Glutamatergic neuron (in vitro differentiated cells): ENCODE data around the gene ZNF724. TPM values are rescaled to one million over a fixed set of nuclear protein-coding genes. Genes with fewer than 3 reads are reported as not detected.

Source experiments
- DNase-seq: peaks from one replicate; pipeline ENCODE4 v3.0.0; 2022
- H3K27ac Mint-ChIP-seq: one replicate; pipeline ENCODE4 v1.8.0; 2020; ENCODE audit warnings: mild to moderate bottlenecking, mixed read lengths, inconsistent platforms; ENCODE audit not compliant: unreplicated experiment
- H3K27me3 Mint-ChIP-seq: one replicate; pipeline ENCODE4 v1.8.0; 2020; ENCODE audit warnings: mild to moderate bottlenecking, moderate library complexity, mixed read lengths, inconsistent platforms; ENCODE audit not compliant: unreplicated experiment
- H3K36me3 Mint-ChIP-seq: one replicate; pipeline ENCODE4 v1.8.0; 2020; ENCODE audit warnings: mild to moderate bottlenecking, mixed read lengths, inconsistent platforms; ENCODE audit not compliant: unreplicated experiment
- H3K4me1 Mint-ChIP-seq: one replicate; pipeline ENCODE4 v1.8.0; 2020; ENCODE audit warnings: mild to moderate bottlenecking, low read depth, mixed read lengths, inconsistent platforms; ENCODE audit not compliant: unreplicated experiment
- H3K4me3 Mint-ChIP-seq: one replicate; pipeline ENCODE4 v1.8.0; 2020; ENCODE audit warnings: mild to moderate bottlenecking, mixed read lengths, inconsistent platforms; ENCODE audit not compliant: unreplicated experiment
- H3K9me3 Mint-ChIP-seq: one replicate; pipeline ENCODE4 v1.8.0; 2020; ENCODE audit warnings: mild to moderate bottlenecking, moderate library complexity, mixed read lengths, inconsistent platforms; ENCODE audit not compliant: unreplicated experiment
- total RNA-seq: library from RNA; stranded (reverse); fragmentation: NEBNext Ultra II Directional; extraction: Animal tissue kit (Norgen Biotek cat#: 25700); gene quantifications from one replicate; pipeline ENCODE4 v1.2.1, GENCODE V29; 2021; ENCODE audit not compliant: unreplicated experiment
- TF ChIP-seq, protein P1 (sequence below): fragments of 200-600 bp; sonication (generic); IDR thresholded peaks from one replicate; pipeline ENCODE4 v1.5.0; 2021; ENCODE audit not compliant: partially characterized antibody, unreplicated experiment

Gene ZNF724
- total RNA-seq, 1 donor from 2014 or later, result 14.6 TPM

DNA sequence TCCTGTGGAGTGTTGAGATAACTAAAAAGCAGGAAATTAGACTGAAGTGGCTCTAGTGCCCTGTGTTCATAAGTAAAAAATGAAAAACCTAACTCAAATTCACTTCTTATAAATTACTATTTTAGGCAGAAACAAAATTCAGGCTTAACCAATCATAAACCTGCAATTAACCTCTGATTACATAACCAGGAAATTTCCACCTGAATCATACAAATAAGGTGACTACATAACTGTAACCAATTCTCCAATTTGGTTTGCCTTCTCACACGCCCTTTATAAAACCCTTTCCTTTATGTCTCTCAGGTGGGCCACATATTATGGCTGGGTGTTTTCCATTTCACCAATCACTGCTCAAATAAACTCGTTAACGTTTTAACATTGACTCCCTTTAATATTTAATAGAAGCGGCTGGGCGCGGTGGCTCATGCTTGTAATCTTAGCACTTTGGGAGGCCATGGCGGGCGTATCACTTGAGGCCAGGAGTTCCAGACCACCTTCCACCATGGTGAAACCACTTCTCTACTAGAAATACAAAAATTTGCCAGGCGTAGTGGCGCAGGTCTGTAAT is 22.9 kb upstream of the ZNF724 start:
- H3K9me3 Mint-ChIP-seq, result peaks cover 14% of the 10 kb centered on the region
- peaks cover 24% of the 10 kb centered on the region for H3K4me1 Mint-ChIP-seq
- TF ChIP-seq, protein P1, sequence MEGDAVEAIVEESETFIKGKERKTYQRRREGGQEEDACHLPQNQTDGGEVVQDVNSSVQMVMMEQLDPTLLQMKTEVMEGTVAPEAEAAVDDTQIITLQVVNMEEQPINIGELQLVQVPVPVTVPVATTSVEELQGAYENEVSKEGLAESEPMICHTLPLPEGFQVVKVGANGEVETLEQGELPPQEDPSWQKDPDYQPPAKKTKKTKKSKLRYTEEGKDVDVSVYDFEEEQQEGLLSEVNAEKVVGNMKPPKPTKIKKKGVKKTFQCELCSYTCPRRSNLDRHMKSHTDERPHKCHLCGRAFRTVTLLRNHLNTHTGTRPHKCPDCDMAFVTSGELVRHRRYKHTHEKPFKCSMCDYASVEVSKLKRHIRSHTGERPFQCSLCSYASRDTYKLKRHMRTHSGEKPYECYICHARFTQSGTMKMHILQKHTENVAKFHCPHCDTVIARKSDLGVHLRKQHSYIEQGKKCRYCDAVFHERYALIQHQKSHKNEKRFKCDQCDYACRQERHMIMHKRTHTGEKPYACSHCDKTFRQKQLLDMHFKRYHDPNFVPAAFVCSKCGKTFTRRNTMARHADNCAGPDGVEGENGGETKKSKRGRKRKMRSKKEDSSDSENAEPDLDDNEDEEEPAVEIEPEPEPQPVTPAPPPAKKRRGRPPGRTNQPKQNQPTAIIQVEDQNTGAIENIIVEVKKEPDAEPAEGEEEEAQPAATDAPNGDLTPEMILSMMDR, result no peak
- DNase-seq, result no peak
- peaks cover 13% of the 10 kb centered on the region for H3K36me3 Mint-ChIP-seq
- peak overlapping the region; percentile 98 for H3K4me3 Mint-ChIP-seq
- peak overlapping the region; percentile 95 for H3K27ac Mint-ChIP-seq
- peaks cover 5% of the 10 kb centered on the region for H3K27me3 Mint-ChIP-seq

DNA sequence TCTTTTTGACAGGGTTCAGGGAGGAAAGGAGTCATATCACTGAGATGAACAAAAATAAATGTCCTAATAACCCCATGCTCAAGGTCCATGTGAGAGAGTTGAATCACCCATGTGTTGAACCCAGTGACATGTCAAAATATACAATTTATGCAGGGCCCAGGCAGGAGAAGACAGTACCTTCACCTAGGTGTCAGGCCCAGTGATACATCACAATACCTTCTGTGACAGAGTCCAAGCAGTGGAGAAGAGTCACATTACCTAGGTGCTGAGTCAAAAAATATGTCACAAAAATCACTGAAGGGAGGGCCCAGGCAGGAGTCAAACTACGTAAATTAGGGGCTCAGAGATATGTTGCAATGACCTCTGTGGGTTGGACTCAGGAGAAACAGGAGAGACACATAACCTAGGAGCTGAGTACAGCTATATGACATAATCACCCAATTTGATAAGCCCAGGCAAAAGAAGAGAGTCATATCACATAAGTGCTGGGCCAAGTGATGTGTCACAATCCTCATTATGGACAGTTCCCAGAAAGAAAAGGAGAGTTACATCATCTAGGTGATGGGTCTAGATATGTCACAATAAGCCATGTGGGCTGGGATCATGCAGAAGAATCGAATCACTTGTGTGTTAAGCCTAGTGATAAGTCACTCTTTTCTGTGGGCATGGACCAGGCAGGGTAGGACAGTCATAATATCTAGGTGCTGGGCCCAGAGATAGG is 13.8 kb upstream of the ZNF724 start:
- H3K27ac Mint-ChIP-seq, result peak overlapping the region; percentile 14
- H3K9me3 Mint-ChIP-seq, result peaks cover 6% of the 10 kb centered on the region
- H3K4me1 Mint-ChIP-seq, result no peaks in the 10 kb centered on the region
- no peak for DNase-seq
- H3K4me3 Mint-ChIP-seq, result no peak overlapping the region
- TF ChIP-seq, protein P1, result no peak
- H3K36me3 Mint-ChIP-seq, result peaks cover 16% of the 10 kb centered on the region
- peaks cover 3% of the 10 kb centered on the region for H3K27me3 Mint-ChIP-seq

DNA sequence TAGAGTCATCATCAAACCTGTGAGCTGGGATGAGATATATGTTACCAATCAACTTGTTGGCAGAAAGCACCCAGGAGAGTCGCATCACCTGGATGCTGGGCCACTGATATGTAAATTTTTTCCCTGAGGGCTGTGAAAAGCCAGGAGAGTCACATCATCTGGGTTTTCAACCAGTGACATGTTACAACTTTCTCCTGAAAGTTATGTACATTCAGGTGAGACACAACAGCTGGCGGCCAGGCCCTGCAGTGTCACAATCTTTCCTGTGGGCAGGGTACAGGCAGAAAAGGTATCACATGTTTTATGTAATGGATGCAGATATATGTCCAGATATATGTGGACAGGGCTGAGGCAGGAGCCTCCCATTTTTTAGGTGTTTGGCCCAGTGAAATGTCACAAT is 13.2 kb upstream of the ZNF724 start:
- no peak overlapping the region for H3K27ac Mint-ChIP-seq
- no peak overlapping the region for H3K4me3 Mint-ChIP-seq
- H3K36me3 Mint-ChIP-seq, result peaks cover 16% of the 10 kb centered on the region
- no peaks in the 10 kb centered on the region for H3K4me1 Mint-ChIP-seq
- DNase-seq, result no peak
- peaks cover 3% of the 10 kb centered on the region for H3K27me3 Mint-ChIP-seq
- TF ChIP-seq, protein P1, result no peak
- peaks cover 4% of the 10 kb centered on the region for H3K9me3 Mint-ChIP-seq

DNA sequence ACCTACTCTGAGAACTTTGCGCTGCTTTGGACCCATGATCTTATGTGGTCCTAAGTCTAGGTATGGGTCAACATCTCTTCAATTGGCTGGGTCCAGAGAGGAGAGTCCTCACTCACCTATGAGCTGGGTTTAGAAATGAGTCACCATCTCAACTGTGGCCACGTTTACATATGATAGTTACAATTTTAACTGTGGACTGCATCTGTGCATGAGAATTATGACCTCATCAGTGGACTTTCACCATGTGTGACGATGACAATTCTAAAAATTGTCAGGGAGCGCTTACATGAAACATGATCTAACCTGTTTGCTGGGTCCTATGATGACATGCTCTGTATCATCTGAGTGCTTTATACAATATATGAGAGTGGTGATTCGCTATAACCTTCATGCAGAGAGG is 12.7 kb upstream of the ZNF724 start:
- Mint-ChIP-seq H3K27ac (no peak overlapping the region), H3K4me3 (no peak overlapping the region), H3K36me3 (peaks cover 16% of the 10 kb centered on the region), H3K27me3 (peaks cover 3% of the 10 kb centered on the region), H3K4me1 (no peaks in the 10 kb centered on the region), H3K9me3 (peaks cover 4% of the 10 kb centered on the region)
- TF ChIP-seq, protein P1, result no peak
- DNase-seq, result no peak

DNA sequence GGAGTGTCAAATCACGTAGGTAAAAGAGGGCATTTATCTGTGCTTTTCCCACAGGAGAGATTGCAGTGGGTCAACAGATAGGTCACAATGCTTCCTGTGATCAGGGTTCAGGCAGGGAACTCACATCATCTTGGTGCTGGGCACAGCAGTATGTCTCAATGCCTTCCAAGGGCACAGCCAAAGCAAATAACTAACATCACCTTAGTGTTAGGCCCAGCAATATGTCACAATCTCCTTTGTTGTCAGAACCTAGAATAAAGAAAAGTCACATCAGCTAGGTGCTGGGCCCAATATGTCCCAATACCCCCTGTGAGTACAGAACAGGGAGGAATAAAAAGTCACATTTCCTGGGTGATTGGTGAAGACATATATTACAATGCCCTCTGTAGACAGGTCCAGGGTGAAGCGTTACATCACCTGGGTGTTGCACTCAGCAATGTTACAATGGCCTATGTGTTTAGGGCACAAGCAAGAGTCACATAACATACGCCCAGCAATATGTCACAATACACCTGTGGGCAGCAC is 11.4 kb upstream of the ZNF724 start:
- Mint-ChIP-seq H3K4me1 (no peaks in the 10 kb centered on the region), H3K9me3 (peaks cover 11% of the 10 kb centered on the region), H3K27me3 (peaks cover 3% of the 10 kb centered on the region), H3K4me3 (no peak overlapping the region), H3K27ac (no peak overlapping the region), H3K36me3 (peaks cover 16% of the 10 kb centered on the region)
- TF ChIP-seq, protein P1, result no peak
- no peak for DNase-seq
